GM20431 (cell line): Measurements from ENCODE around the gene WBP1L.
"Not testable (repeated sequence)": the region's sequence is repeated elsewhere in the genome, so short reads cannot be mapped to it uniquely, and the experiment has no call there.

Source experiments
- in situ Hi-C: fragments of 300-500 bp; cut with MseI, MboI; formaldehyde crosslinking; loops from one replicate; pipeline ENCODE4 v1.15.0; 2020; ENCODE audit warnings: low sequenced_read_pairs; ENCODE audit not compliant: unreplicated experiment

The WBP1L gene

DNA sequence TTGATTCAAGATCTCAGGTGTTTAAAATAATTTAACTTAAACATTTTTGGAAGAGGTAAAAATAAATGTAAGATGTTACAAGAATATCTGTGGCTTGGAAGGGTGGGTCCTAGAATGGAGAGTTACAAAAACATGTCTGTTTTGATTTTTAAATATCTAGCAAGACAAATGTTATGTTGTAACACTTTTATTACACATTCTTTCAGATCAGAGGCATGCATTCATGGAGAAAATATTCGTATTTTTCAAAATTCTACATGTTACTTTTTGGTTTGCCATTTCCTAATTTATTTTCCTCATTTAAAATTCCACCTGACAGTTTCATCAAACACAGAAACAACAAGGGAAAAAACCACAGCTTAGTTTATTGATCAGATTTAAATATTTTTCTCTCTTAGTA, 10.0 kb downstream of the WBP1L start:
- in situ Hi-C loops, result no loop called here

DNA sequence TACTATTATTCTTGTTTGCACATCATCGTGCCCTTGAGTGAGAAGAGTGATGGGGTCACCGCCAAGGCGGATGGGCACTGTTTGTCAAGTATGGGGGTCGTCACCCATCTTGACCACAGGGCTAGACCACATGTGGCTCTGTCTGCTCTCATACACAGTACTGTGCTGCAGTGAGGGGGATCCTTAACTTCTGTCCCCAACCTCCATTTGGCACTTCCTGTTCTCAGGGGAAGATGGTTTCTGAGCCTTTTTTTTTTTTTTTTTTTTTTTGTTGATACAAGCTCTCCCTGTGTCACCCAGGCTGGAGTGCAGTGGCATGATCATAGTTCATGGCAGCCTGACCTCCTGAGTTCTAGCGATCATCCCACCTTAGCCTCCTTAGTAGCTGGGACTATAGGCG, 13.6 kb downstream of the WBP1L start:
- in situ Hi-C loops, result no loop called here

DNA sequence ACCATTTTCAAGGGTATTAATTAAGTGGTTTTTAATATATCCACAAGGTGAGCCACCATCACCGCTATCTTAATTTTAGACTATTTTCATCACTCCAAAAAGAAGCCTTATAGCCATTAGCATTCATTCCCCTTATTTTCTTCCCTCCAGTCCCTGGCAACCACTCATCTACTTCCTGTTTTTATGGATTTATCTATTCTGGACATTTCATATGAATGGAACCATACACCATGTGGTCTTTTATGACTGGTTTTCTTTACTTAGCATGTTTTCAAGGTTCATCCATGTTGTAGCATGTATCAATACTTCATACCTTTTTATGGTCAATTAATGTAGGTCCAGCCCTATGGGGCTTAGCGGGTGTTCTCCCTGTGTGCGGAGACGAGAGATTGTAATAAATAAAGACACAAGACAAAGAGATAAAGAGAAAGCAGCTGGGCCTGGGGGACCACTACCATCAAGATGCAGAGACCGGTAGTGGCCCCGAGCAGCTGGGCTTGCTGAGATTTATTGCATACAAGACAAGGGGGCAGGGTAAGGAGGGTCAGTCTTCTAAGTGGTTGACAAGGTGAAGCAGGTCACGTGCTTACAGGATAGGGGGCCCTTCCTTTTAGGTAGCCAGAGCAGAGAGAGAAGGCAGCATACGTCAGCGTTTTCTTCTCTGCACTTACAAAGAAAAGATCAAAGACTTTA, 14.6 kb downstream of the WBP1L start:
- in situ Hi-C loops, result no loop called here

DNA sequence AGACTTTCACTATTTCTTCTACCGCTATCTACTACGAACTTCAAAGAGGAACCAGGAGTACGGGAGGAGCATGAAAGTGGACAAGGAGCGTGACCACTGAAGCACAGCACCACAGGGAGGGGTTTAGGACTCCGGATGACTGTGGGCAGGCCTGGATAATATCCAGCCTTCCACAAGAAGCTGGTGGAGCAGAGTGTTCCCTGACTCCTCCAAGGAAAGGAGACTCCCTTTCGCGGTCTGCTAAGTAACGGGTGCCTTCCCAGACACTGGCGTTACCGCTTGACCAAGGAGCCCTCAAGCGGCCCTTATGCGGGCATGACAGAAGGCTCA, 15.2 kb downstream of the WBP1L start:
- in situ Hi-C loops, result not testable (repeated sequence)

DNA sequence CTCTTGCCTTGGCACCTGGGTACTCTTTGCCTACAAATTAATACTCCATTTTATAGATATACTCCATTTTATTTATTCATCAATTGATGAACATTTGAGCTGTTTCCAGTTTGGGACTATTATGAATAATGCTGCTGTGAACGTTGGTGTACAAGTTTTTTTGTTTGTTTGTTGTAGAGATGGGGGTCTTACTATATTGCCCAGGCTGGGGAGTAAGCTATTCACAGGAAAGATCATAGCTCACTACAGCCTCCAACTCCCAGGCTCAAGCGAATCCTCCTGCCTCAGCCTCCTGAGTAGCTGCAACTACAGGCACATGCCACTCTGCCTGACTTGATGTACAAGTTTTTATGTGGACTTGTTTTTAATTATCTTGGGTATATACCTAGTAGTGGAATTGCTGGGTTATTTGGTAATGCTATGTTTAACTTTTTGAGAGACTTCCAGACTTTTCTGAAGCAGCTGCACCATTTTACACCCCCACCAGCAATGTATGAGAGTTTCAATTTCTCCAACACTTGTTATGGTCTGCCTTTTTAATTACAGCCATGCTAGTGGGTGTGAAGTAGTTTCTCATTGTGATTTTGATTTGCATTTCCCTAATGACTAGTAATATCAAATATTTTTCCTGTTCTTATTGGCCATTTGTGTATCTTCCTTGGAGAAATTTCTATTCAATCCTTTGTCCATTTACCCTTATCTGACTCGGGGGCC, 15.9 kb downstream of the WBP1L start:
- in situ Hi-C loops, result no loop called here

DNA sequence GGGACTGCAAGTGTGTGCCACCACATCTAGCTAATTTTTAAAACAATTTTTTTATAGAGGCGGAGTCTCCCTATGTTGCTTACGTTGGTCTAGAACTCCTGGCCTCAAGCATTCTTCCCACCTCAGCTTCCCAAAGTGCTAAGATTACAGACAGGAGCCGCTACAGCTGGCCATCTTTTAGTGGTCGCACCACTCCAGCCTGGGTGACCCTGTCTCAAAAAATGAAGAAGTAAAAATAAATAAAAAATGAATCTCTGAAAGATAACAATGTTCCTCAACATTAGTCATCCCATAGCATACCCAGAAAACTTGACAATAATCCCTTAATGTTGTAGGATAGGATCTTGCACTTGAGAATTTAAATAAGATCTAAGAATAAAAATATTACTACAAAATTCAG, 18.2 kb downstream of the WBP1L start:
- in situ Hi-C loops, result no loop called here

DNA sequence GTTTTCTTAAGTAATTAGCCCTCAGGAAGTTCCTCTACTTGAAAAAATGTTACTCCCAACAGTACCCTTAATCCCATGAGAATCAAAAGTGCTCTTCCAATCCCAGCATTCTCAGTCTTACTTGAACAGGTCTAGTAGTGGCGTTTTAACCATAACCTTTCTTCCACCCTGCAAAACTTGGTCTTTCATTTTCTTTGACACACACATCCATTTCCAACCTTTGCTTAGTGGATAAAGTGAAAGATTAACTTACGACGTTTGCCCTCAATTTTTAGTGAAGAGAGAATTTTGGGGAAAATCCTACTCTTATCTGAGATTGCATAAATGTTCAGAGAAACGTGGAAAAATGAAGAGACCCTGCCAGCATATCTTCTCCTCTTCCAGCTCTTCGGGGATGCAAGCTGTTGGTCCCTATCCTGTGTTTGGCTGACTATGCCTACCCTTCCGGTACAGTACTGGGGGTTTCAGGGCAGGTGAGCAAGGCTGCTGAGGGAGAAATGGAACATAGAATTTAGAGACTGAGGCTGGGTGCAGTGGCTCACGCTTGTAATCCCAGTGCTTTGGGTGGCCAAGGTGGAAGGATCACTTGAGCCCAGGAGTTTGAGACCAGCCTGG, 18.8 kb downstream of the WBP1L start:
- in situ Hi-C loops, result no loop called here

DNA sequence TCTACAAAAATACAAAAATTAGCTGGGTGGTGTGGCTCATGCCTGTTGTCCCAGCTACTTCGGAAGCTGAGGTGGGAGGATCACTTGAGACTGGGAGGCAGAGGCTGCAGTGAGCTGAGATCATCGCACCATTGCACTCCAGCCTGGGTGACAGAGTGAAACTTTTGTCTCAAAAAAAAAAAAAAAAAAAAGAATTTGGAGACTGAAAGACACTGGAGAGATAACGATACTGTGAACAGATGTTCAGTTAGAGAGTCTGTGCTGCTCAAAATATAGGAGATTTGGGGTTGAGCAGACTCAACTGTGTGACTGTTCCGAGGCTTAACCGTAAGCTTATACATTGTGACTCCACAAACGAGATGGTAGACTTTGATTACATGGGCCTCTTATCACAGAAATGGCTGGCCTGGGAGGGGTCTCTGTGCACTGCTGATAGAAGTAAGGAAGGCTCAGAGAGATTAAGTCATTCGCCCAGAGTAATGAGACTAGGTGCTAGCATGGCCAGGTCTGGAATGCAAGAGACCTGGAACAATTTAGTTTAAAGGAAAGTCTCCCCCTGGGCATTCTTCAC, 19.4 kb downstream of the WBP1L start:
- in situ Hi-C loops, result no loop called here

DNA sequence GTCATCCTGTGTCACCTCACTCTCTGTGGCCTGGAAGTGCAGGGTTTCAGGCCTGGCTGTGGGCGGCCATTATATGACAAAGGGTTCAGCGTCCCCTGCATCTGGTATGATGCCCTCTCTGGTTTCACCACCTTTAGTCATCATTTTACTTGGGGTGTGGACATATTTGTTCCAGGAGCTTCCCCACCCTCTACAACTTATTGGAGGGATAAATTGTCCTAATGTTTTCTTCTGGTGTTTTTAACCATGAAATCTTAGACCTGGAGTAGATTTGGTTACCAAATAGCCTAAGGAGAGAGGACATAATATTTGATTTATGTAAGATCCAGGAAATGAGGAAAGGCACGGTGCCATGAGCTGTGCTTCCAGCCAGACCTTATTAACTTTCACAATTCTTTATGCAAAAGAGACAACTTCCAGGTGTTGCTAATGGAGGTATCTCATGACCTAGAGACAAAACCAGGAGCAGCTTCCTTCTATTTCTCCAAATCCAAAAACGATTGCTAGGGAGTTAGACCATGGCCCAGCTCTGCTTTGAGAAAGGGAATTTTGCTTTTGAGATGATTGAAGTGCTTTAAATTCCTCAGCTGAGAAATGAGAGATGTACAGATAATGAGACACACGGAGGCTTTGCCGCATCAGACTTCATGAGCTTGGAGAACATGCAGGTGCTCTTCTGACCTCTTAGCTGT, 20.9 kb downstream of the WBP1L start:
- in situ Hi-C loops, result no loop called here

DNA sequence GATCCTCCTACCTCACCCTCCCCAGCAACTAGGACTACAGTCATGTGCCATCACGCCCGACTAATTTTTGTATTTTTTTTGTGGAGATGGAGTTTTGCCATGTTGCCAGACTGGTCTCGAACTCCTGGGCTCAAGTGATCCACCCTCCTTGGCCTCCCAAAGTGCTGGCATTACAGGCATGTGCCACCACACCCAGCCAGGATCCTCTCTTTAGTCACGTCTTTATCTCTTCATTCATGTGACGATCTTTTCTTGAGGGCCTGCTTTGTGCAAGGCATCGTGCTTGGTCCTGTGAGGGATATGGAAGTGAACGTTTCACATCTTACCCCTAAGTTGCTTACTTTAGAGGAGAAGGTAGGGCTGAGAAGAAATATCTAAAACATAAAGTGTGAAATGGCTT, 21.6 kb downstream of the WBP1L start:
- in situ Hi-C loops, result no loop called here

DNA sequence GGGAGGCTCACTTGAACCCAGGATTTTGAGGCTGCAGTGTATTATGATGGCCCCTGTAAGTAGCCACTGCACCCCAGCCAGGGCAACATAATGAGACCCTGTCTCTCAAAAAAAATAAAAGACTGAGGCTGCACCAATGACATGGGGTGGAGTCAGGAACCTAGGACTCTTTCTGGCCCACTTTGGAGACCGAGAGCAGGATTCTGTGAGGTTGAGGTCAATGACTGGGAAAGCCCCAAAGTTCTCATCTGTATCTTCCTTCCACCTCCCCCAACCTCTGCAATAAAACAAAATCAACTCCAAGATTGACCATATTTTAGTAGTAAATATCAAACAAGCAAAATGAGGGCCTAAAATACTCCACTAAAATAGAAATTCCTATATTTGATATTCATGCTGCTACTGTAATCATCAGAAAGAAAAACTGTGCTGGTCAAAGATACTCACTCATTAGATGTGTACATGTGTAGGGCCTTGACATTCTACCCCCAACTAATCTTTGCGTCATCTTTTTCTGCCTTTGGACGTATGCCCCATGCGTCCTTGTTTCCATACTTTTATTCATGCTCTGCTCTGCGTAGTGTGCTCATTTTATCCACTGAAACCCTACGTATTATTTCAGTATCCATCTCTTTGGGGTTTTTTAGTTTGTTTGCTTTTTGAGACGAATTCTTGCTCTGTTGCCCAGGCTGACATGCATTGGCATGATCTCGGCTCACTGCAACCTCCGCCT, 23.8 kb downstream of the WBP1L start:
- in situ Hi-C loops, result no loop called here

DNA sequence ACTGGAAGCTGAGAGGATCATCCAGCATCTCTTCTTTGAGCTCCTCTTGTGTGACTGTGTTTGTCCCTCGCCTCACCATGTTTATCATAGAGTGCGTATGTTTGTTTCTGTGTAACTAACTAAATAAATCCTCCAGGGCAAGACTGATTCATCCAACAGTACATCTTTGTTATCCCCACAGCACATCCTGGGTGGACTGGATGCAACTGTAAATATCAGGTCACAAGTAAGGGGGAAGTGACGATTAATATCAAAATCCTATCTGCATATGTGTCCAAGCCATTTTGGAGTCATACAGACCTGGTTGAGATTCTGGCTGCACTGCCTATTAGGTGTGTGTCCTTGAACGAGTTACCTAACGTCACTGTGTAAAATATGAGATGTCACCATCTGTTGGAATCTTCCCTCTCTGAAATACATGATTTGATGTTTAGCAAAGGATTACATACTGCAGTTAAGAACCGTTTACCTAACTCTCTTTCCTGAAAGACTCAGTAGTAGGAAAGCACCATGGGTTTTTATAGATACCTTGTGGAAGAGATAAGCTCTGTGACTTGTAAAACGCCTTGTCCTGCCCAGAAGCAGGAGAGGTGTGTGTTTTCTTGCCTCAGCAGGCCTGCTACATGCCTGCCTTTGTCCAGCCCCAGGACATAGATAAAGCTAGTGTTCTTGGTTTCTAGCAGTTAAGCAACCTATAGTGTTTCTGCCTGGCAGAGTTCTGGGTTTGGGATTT, 25.8 kb downstream of the WBP1L start:
- in situ Hi-C loops, result no loop called here

DNA sequence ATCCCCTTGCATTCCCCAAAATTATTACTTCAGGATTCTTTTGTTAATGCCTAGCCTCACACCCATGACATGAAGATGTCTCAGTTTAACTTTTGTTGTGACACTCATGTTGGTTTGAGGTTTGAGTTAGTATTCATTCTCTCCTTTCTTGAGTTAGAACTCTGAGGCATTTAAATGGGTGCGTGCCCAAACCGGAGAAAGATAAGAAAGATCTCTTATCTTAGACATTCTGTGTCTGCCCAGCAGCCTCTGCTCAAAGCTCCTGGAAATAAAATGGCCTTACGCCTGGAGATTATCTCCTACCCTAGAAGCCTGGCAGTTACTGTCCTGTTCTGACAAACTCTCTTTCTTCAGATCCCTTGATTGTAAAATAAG, 26.3 kb downstream of the WBP1L start:
- in situ Hi-C loops, result no loop called here

DNA sequence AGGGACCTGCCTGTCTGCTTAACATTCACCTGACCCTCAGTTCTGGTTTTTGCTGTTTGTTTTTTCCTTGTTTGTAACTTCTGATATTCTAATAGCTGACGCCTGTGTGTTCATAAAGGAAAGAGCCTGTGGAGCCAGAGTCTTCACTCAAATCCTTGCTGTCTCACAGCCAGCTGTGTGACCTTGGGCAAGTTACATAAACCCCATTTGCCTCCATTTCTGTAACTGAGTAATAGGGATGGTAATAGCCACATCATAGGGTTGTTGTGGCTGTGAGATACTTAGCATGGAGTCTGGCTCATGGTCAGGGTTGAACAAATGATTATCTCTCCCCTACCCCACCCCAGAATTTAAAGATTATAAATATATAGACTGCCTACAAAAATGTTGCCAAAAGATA, 27.0 kb downstream of the WBP1L start:
- in situ Hi-C loops, result no loop called here

DNA sequence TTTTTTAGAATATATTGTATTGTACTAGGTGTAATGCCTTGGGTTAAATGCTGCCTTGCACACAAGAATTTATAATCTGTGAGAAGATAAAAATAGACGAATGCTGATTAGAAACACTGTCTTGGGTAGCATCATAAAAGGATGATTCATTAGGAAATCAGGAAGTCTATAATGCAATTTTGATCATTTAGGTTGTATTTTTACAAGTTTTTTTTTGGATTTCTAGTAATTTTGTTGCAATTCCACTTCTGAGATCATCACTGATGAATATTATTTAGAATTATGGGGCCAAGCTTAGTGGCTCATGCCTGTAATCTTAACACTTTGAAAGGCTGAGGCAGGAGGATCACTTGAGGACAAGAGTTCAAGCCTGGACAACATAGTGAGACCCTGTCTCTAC, 29.6 kb downstream of the WBP1L start:
- in situ Hi-C loops, result no loop called here

DNA sequence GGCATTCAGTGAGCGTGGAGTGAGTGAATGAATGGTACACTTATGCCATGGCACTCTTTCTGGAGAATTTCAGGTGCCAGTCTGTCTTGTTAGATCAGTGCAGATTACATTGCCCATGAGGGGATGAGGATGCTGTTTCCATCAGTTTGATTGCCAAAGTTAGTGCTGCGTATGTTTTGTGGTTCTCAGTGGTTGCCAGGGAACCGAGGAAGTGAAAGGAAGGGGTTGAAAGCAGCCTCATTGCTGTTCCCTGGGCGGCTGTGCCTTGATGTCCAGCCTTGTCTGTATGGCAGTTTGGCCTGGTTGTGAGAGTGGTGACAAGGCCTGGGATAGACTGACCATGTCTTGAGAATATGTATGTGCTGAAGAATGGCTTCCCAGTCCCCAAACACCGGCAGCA, 30.2 kb downstream of the WBP1L start:
- in situ Hi-C loops, result no loop called here

DNA sequence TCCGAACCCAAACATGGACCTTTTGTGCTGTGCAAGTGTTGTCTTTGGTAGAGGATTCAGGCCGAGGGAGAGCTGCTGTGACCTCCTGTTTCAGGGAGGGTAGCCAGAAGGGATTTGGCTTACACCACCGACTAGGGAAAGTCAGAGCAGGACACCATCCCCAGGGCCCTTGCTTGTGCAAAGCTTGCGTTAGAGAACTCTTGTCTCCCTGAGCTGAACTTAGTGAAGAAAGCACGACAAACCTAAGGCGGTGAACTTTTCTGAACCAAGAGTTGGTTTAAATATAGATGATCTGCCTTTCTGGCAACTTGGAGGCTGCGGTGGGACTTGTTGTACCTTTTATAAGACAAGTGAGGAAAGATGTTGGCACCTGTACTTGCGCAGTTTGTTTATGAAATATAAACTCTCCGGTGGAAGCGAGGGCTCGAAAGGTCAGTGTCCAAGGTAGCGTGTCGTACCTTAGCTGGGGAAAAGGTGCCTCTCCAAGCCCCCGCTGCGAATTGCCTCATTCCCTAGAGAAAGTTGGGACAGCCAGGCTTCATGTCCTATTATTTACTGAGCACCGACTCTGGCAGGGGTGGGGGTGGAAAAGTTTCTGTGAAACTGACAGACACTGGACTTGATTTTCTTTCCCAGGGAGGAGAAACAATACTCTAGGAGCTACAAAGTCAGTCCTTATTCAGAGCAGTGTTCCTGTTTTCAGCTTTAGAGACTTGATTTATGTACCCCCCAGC, 31.6 kb downstream of the WBP1L start:
- in situ Hi-C loops, result no loop called here

DNA sequence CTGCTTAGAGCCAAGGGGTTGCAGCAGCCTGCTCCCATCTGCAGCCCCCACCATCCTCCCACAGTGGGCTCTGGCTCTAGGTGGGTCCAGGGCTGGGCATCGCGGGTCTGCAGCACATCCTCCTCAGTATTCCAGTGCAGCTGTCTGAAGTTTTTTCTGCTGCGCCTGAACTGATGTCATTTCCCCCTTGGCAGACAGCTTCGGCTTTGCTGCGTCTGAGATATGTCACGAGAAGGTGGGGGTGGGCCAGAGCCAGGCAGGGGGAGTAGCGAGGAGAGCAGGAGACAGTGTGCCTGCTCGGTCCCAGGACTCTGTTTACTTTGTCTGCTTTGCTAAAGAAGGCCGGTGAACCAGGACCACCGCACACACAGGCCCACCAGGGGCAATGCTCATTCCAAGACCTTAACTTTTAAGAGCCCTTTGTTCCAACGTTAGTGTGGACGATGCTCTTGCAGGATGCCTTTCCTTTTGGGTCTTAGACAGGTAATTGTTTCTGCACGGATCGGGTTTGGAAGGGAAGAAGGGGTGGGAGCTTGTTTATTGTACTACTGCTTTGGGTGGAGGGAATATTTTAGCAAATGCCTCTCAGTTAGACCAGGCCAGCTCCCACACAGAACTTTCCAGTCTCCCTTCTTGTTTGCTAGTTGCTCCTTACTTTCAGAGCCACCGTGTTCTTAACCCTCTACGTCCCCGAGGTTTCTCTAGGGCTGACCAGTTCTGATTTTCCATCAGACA, 32.4 kb downstream of the WBP1L start:
- in situ Hi-C loops, result no loop called here
